Measurements from ENCODE around the gene PLEKHA1.

The PLEKHA1 gene

DNA sequence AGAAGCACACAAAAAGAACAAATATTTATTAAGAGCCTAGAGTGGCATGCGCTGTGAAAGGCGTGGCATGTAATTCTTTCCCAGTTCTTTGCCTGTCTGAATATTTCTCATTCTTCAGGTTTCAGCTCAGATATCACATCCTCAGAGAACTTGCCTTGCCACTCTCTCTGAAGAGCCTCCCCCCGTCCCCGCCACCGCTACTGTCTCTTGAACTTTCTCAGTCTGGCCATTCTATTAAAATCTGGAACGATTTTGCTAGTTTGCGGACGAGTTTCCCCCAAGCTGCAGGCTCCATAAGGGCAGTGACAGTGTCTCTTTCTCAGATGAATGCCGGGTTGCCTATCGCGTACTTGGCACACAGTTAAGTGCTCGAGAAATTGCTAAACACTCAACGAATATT, 787 bp upstream of the PLEKHA1 start:
- in situ Hi-C loops (cut with HindIII; ENCODE audit: low pct_unique_long_range_greater_than_20kb, low sequenced_read_pairs): no loop called here
- TF ChIP-seq JUND (IDR thresholded peaks at IDR 0.05; ENCODE audit: low read depth): no peak
- peak in 1 of 2 experiments; percentile 42 for DNase-seq (ENCODE audit: low read depth in 1 of 2, low spot score in 1 of 2)

DNA sequence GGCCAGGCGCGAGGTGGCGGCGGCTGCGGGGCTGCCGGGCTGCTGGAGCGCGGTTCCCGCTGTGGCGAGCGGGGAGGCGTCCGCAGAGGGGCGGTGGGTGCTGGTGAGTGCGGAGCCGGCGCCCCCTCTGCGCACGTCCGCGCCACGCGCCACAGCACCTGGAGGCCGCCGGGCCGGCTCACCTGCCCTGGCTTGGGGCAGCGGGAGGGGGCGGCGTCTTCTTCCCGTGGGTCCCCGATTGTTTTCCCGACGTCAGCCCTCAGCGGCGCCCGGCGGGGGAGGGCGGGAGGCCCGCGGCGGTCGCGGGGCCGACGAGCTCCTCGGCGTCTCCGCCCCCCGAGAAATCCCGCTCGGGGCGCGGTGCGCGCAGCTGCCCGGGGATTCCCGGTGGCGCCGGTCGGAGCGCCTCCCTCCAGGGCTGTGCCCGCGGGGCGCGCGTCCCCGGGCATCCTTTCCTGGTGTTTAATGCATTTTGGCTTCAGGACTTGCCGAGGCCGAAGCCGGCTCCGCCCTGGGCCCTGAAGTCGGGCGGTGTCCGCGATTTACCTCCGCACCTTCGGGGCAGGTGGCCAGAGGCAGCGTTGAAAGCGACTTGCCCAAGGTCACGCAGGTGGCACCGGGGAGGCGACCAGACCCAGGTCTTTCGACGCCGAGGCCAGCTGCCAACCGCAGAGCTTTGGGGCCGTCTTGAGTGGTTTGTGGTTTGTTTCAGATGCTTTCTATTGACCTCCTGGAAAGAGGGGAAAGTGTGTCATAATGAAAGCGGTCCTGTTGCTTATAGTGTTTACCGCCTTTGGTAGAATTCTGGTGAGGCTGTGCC, 561 bp downstream of the PLEKHA1 start:
- DNase-seq (ENCODE audit: low read depth in 1 of 2, low spot score in 1 of 2): peak; percentile 23 to 57

DNA sequence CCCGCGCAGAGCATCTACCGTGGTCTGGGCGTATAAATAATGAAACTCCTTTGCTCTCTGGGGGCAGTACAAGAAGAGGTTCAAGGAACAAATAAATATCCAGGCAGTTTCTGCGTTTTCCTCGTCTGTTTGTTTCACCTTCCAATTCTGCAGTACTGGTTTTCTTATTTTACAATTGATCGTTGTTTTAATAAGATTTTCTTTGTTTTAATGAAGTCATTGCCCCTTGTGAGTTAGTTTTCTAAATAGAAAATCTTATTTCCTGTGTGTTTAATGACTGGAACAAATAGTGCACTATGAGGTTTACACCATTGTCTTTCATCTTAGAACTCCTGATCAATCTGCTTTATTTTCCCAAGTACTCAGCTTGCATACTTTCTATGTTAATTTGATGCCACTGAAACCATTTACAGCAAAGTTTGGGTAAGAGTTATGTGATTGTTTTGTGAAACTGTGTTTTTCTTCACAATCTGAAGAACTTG, 1.2 kb downstream of the PLEKHA1 start:
- in situ Hi-C loops (cut with HindIII; ENCODE audit: low pct_unique_long_range_greater_than_20kb, low sequenced_read_pairs): no loop called here
- TF ChIP-seq JUND (IDR thresholded peaks at IDR 0.05; ENCODE audit: low read depth): no peak
- no peak for DNase-seq (ENCODE audit: low read depth in 1 of 2, low spot score in 1 of 2)

More for the DNA sequence above, 561 bp downstream of the PLEKHA1 start:
- in situ Hi-C loops (cut with HindIII; ENCODE audit: low pct_unique_long_range_greater_than_20kb, low sequenced_read_pairs): no loop called here
- no peak for TF ChIP-seq JUND (IDR thresholded peaks at IDR 0.05; ENCODE audit: low read depth)

DNA sequence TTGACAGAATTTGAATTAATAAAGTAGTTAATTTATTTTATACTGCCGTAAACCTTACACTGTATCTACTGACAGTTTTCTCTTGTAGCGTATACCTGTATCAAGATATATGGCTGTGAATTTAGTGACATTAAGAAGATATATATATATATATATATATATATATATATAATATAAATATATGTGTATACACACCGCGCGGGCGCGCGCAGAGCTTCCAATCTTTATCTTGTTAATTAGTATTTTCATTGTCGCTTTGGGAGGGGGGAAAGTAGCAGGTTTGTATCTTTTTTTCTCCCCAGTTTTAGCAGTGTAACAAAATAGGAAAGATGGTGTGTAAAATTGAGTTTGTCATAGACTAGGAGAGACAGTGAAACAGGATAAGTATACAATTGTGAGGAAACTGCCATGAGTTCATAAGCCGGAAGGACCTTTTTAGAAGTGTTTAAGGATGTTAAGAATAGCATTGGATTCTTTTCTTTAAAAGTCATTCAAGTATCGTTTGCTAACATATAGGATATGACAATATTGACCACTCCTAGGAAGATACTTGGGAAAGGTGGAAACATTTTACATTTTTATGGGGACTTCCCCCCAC, 2.0 kb downstream of the PLEKHA1 start:
- TF ChIP-seq JUND (IDR thresholded peaks at IDR 0.05; ENCODE audit: low read depth): no peak
- in situ Hi-C loops (cut with HindIII; ENCODE audit: low pct_unique_long_range_greater_than_20kb, low sequenced_read_pairs): no loop called here
- no peak for DNase-seq (ENCODE audit: low read depth in 1 of 2, low spot score in 1 of 2)

DNA sequence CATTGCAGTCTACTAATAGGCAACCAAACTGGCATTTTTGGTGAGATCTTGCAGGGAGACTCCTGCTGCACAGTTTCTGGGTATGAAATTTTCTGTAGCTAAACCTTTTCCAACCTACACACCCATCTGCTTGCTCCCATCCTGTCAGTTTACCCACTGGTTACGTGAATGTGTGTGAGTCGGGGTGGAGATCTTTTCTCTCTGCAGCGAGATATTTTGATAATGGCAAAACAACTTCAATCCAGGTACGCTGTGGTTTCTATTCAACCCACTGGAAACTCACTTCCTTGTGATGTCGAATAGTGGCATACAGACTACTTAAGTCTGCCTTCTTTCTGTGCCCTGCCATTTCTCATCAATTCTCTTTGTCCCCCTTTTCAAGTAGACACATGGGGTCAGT, 4.5 kb downstream of the PLEKHA1 start:
- no peak for DNase-seq (ENCODE audit: low read depth in 1 of 2, low spot score in 1 of 2)
- TF ChIP-seq JUND (IDR thresholded peaks at IDR 0.05; ENCODE audit: low read depth): no peak
- in situ Hi-C loops (cut with HindIII; ENCODE audit: low pct_unique_long_range_greater_than_20kb, low sequenced_read_pairs): no loop called here

DNA sequence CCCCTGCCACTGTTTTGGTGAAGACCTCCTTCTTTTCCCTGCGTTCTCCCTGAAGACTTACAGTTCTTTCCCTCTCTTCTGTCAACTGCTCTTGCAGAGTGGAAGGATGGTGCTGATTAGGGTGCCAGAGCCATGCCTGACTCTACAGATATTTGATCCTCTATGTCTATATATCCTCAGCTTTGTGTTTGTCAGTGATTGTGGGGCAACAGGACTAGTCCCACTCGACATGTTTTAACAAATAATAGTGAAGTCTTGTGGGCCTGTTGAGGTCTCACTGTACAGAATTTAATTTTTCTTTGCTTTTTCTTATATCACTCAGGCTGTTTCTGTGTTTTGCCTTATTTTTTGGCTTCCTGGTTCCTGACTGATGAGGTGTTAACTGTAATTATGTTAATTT, 5.0 kb downstream of the PLEKHA1 start:
- TF ChIP-seq JUND (IDR thresholded peaks at IDR 0.05; ENCODE audit: low read depth): no peak
- in situ Hi-C loops (cut with HindIII; ENCODE audit: low pct_unique_long_range_greater_than_20kb, low sequenced_read_pairs): no loop called here
- DNase-seq (ENCODE audit: low read depth in 1 of 2, low spot score in 1 of 2): no peak

DNA sequence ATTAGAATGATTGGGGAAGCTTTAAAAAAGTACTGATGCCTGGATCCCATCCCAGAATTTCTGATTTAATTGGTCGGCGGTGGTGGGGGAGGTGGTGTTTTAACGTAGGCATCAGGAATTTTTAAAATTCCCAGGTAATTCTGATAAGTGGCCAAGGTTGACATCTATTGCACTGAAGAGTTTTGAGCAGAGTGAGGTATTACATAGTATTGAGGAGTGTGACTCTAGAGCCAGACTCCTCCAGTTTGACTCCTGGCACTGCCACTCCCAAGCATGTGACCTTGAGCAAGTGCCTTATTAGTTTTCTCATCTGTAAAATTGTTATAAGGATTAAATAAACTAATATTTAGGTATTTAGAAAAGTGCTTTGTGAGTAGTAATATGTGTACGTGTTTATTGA, 6.2 kb downstream of the PLEKHA1 start:
- in situ Hi-C loops (cut with HindIII; ENCODE audit: low pct_unique_long_range_greater_than_20kb, low sequenced_read_pairs): no loop called here
- no peak for TF ChIP-seq JUND (IDR thresholded peaks at IDR 0.05; ENCODE audit: low read depth)
- no peak for DNase-seq (ENCODE audit: low read depth in 1 of 2, low spot score in 1 of 2)

DNA sequence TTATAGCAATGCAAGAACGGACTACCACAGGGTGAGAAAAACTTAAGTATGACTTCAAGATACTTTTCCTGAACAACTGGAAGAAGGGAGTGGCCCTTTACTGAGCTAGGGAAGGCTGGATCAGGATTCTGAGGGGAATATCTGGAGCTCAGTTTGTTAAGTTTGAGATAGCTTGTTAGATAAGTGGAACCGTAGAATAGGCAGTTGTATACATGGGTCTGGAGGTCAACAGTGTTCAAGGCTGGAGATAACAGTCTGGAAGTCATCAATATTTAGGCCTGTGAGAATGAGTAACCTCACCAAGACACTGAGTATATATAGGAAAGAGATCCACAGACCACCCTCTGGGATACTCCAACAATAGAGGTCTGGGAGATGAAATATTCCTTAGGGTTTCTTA, 7.2 kb downstream of the PLEKHA1 start:
- no peak for DNase-seq (ENCODE audit: low read depth in 1 of 2, low spot score in 1 of 2)
- in situ Hi-C loops (cut with HindIII; ENCODE audit: low pct_unique_long_range_greater_than_20kb, low sequenced_read_pairs): no loop called here
- TF ChIP-seq JUND (IDR thresholded peaks at IDR 0.05; ENCODE audit: low read depth): no peak

DNA sequence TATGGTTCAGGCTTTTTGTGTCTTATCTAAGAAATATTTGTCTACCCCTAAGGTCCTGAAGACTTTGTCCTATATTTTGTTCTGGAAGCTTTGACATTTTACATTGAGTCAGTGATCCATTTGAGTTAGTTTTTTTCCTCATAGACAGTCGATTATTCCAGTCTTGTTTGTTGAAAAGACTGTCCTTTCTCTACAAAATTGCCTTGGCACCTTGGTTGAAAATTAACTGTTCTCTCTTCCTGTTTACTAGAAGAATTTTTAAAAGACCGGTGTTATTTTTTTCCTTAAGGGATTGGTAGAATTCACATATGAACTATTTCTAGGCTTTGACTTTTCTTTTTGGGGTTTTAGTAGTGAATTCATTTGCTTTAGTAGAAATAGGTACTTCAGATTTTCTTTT, 12.0 kb downstream of the PLEKHA1 start:
- DNase-seq (ENCODE audit: low read depth in 1 of 2, low spot score in 1 of 2): no peak
- no peak for TF ChIP-seq JUND (IDR thresholded peaks at IDR 0.05; ENCODE audit: low read depth)
- in situ Hi-C loops (cut with HindIII; ENCODE audit: low pct_unique_long_range_greater_than_20kb, low sequenced_read_pairs): no loop called here

DNA sequence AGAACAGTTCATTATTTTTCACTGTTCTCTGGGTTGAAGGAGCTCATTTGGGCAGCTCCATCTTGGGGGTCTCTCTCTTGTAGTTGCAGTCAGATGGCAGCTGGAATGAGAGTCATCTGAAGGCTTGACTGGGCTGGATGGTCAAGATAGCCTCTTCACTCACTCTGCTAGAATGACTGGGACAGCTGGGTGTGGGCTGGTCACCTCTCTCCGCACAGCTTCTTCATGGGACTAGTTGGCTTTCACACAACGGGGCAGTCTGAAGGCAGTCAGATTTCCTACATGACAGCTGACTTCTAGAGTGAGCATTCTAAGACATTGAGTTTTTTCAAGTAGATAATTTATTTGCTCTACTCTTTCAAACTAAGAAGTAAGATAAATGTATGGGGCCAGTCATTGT, 13.1 kb downstream of the PLEKHA1 start:
- no peak for TF ChIP-seq JUND (IDR thresholded peaks at IDR 0.05; ENCODE audit: low read depth)
- in situ Hi-C loops (cut with HindIII; ENCODE audit: low pct_unique_long_range_greater_than_20kb, low sequenced_read_pairs): no loop called here
- DNase-seq (ENCODE audit: low read depth in 1 of 2, low spot score in 1 of 2): no peak

DNA sequence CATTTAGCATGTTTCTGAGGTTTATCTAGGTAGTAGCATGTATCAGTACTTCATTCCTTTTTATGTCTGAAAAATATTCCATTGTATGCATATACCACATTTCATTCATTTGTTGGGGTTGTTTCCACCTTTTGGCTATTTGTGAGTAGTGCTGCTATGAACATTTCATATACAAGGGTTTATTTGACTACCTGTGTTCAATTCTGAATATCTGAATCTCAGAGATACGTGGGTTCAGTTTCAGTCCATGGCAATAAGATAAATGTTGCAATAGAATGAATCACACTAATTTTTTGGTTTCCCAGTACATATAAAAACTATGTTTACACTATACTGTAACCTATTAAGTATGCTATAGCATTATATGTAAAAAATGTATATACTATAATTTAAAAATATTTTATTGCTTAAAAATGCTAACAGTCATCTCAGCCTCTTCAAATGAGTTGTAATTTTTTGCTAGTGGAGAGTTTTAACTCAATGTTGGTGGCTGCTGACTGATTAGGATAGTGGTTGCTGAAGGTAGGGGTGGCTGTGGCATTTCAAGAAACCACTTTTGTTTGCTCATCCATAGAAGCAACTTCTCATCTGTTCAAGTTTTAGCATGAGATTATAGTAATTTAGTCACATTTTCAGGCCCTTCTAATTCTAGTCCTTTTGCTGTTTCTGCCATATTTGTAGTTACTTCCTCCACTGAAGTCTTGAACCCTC, 13.9 kb downstream of the PLEKHA1 start:
- DNase-seq (ENCODE audit: low read depth in 1 of 2, low spot score in 1 of 2): no peak
- in situ Hi-C loops (cut with HindIII; ENCODE audit: low pct_unique_long_range_greater_than_20kb, low sequenced_read_pairs): no loop called here
- TF ChIP-seq JUND (IDR thresholded peaks at IDR 0.05; ENCODE audit: low read depth): no peak

DNA sequence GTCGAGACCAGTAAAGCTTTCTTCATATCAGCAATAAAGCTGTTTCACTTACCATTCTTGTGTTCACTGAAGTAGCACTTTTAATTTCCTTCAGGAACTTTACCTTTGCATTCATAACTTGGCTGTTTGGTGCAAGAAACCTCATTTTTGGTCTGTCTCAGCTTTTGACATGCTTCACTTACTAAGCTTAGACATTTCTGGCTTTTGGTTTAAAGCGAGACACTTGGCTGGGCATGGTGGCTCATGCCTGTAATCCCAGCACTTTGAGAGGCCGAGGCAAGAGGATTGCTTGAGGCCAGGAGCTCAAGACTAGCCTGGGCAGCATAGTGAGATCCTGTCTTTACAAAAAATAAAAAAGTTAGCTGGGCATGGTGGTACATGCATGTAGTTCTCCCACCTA, 15.8 kb downstream of the PLEKHA1 start:
- TF ChIP-seq JUND (IDR thresholded peaks at IDR 0.05; ENCODE audit: low read depth): no peak
- DNase-seq (ENCODE audit: low read depth in 1 of 2, low spot score in 1 of 2): no peak
- in situ Hi-C loops (cut with HindIII; ENCODE audit: low pct_unique_long_range_greater_than_20kb, low sequenced_read_pairs): no loop called here

DNA sequence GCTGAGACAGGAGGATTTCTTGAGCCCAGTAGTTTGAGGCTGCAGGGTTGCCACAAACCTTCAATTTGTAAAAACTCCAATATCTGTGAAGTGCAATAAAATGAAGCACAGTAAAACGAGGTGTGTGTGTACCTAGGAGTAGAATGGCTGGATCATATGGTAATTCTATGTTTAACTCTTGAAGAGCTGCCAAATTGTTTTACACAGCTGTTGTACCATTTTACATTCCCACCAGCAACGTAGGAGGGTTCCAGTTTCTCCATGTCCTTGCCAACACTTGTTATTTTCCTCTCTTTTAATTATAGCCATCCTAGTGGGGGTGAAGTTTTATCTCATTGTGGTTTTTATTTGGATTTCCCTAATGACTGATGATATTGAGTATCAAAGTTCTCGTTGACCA, 16.2 kb downstream of the PLEKHA1 start:
- no peak for TF ChIP-seq JUND (IDR thresholded peaks at IDR 0.05; ENCODE audit: low read depth)
- DNase-seq (ENCODE audit: low read depth in 1 of 2, low spot score in 1 of 2): no peak
- in situ Hi-C loops (cut with HindIII; ENCODE audit: low pct_unique_long_range_greater_than_20kb, low sequenced_read_pairs): no loop called here

Measured in T47D (cell line).